GM12878 (cell line): Measurements from ENCODE around the gene S100A14. TPM values are rescaled to one million over a fixed set of nuclear protein-coding genes. Genes with fewer than 3 reads are reported as not detected.

ENCODE experiments used
- ASH2L ChIP-seq: fragments of 300-600, 200-600 bp; sonication (generic); IDR thresholded peaks from 2 replicates; pipeline ENCODE4 v1.6.1; 2017; ENCODE audit warnings: low read depth, mild to moderate bottlenecking, borderline replicate concordance
- BCL11A ChIP-seq: IDR thresholded peaks from 2 replicates; pipeline ENCODE4 v1.6.1; 2011; ENCODE audit warnings: low read depth, low read length
- E4F1 ChIP-seq: fragments of 450-650 bp; IDR thresholded peaks from 2 replicates; pipeline ENCODE4 v1.6.1; 2018; ENCODE audit warnings: borderline replicate concordance, mild to moderate bottlenecking; ENCODE audit not compliant: partially characterized antibody
- RB1 ChIP-seq: fragments of 450-650 bp; formaldehyde crosslinking; IDR thresholded peaks from 2 replicates; pipeline ENCODE4 v1.6.1; 2017; ENCODE audit warnings: mild to moderate bottlenecking, borderline replicate concordance
- SMAD1 ChIP-seq: fragments of 450-650 bp; IDR thresholded peaks from 2 replicates; pipeline ENCODE4 v1.6.1; 2018; ENCODE audit warnings: mild to moderate bottlenecking, low read depth; ENCODE audit not compliant: partially characterized antibody
- YY1 ChIP-seq: IDR thresholded peaks from 2 replicates; pipeline ENCODE4 v1.6.1; 2011; ENCODE audit warnings: low read depth, mild to moderate bottlenecking, low read length
- ZBED1 ChIP-seq: IDR thresholded peaks from 2 replicates; pipeline ENCODE4 v1.6.1; 2016; ENCODE audit warnings: borderline replicate concordance
- polyA plus RNA-seq, 11 experiments: library from polyadenylated mRNA; depleted of rRNA in 4 of 11; unstranded in 6 of 11; stranded (reverse) in 5 of 11; fragments of >200 nt; fragmentation: Nextera tagmentation in 4 of 11; fragmentation: Illumina TruSeq in 1 of 11; extraction: Ambion mirVana in 4 of 11; extraction: Trizol in 1 of 11; gene quantifications; 1 replicate in 1 of 11; 2 replicates in 10 of 11; pipeline versions ENCODE4 v1.2.1 to v1.2.3, GENCODE V29; 2011 to 2016; ENCODE audit warnings: inconsistent platforms in 2 of 11, missing spikeins in 2 of 11, low read depth in 1 of 11
- total RNA-seq, 4 experiments: library from RNA; depleted of rRNA in 3 of 4; stranded (reverse); fragments of >200 nt in 3 of 4; fragmentation: Illumina TruSeq in 1 of 4; extraction: Trizol in 1 of 4; gene quantifications; 2 replicates each; pipeline versions ENCODE4 v1.2.1 to v1.2.3, GENCODE V29; 2013 to 2021

The S100A14 gene
- total and polyA plus RNA-seq, 10 of the 15 experiments (the other 5 are each of a cell fraction or from before 2014, with no cell fraction given), result 0.20 to 0.77 (median 0.45) TPM; not detected in 4

DNA sequence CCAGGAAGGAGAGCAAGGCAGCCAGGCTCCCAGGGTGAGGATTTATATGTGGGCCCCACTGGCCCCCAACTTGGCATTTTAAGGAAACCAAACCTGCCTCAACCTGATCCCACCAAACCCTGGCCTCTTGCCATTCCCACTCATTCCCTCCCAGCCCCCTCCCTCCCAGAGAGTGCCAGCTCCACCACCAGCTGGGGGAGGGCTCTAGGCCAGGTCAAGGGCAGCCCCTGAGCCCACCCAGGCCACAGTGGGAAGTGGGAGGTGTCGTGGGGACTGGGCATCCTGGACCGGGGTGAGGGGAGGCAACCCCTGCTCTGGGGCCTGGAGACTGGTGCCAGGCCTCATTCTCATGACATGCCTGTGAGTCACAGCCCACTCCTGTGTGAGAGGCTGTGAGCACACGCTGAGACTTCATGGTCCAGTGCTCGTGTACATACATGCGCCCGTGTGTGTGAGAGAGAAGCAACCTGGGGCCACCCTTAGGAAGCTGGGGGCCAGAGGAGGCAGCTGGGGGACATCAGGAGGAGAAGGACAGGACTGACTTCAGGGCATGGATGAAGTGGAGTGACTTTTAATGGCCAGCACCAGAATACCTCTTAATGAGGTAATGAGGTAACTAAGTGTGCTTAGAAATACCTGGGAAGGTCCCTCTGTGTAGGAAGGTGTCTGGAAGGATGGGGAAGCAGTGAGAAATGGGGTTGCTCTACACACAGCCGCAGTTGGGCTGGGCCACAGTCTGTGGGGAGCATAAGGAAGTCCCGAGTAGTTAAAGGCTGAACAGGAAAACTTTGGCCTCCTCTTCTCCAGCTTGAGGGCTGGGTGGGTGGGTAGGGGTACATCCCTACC lies 50.4 kb downstream of the S100A14 start, which contains the start of gene S100A2 (continued):
- TF ChIP-seq E4F1, result no peak
- no peak for TF ChIP-seq RB1
- TF ChIP-seq ASH2L, result no peak
- TF ChIP-seq ZBED1, result no peak
- no peak for TF ChIP-seq YY1
- TF ChIP-seq SMAD1, result no peak
- TF ChIP-seq BCL11A, result no peak
- TF ChIP-seq, all 136 proteins: peak for 18

Other genes starting within 250 kb of the S100A14 start
Only the 7 nearest of the 18 such genes appear.
- gene S100A2, start 50.5 kb downstream of the S100A14 start, total RNA-seq (2014; rRNA removed), result 0.11 and 0.76 TPM in 2 replicates
- gene S100A2, start 50.5 kb downstream of the S100A14 start, total RNA-seq (2014; rRNA removed; fragmentation: Illumina TruSeq; extraction: Trizol), result 0.69 and 0.76 TPM in 2 replicates
- gene S100A2, start 50.5 kb downstream of the S100A14 start, total RNA-seq (2021), result 0.69 and 0.77 TPM in 2 replicates
- 0.37 and 1.5 TPM in 2 replicates for gene S100A2, start 50.5 kb downstream of the S100A14 start, polyA plus RNA-seq (2011; rRNA removed)
- gene S100A2, start 50.5 kb downstream of the S100A14 start, polyA plus RNA-seq (2014; fragmentation: Illumina TruSeq; extraction: Trizol), result 0.92 TPM in 1 of 2 replicates, not detected in the other
- 1 to 10 TPM in 1 of 2 experiments, under 1 TPM in 1; 0.23 to 1.2 TPM for gene S100A2, start 50.5 kb downstream of the S100A14 start, polyA plus RNA-seq (2014; fragmentation: Nextera tagmentation; extraction: Ambion mirVana)
- gene S100A2, start 50.5 kb downstream of the S100A14 start, polyA plus RNA-seq (2014; rRNA removed), result 0.37 and 1.4 TPM in 2 replicates
- gene S100A2, start 50.5 kb downstream of the S100A14 start, polyA plus RNA-seq (2016; fragmentation: Nextera tagmentation; extraction: Ambion mirVana), result under 1 TPM in 1 of 2 experiments, not detected in 1; 0.42 TPM
- not detected in 2 replicates for gene S100A16, start 3.2 kb downstream of the S100A14 start, total RNA-seq (2014; rRNA removed)
- gene S100A16, start 3.2 kb downstream of the S100A14 start, total RNA-seq (2014; rRNA removed; fragmentation: Illumina TruSeq; extraction: Trizol), result not detected in 2 replicates
- gene S100A16, start 3.2 kb downstream of the S100A14 start, total RNA-seq (2021), result 0.51 TPM in 1 of 2 replicates, not detected in the other
- 0.12 and 0.15 TPM in 2 replicates for gene S100A16, start 3.2 kb downstream of the S100A14 start, polyA plus RNA-seq (2011; rRNA removed)
- not detected in 2 replicates for gene S100A16, start 3.2 kb downstream of the S100A14 start, polyA plus RNA-seq (2014; fragmentation: Illumina TruSeq; extraction: Trizol)
- not detected for gene S100A16, start 3.2 kb downstream of the S100A14 start, polyA plus RNA-seq (2014; fragmentation: Nextera tagmentation; extraction: Ambion mirVana)
- not detected in 2 replicates for gene S100A16, start 3.2 kb downstream of the S100A14 start, polyA plus RNA-seq (2014; rRNA removed)
- under 1 TPM; 0.14 to 0.35 TPM for gene S100A16, start 3.2 kb downstream of the S100A14 start, polyA plus RNA-seq (2016; fragmentation: Nextera tagmentation; extraction: Ambion mirVana)
- gene S100A13, start 11.2 kb upstream of the S100A14 start, total RNA-seq (2014; rRNA removed), result 6.2 and 8.1 TPM in 2 replicates
- 7.9 and 9.1 TPM in 2 replicates for gene S100A13, start 11.2 kb upstream of the S100A14 start, total RNA-seq (2014; rRNA removed; fragmentation: Illumina TruSeq; extraction: Trizol)
- gene S100A13, start 11.2 kb upstream of the S100A14 start, total RNA-seq (2021), result 10.3 and 12.8 TPM in 2 replicates
- gene S100A13, start 11.2 kb upstream of the S100A14 start, polyA plus RNA-seq (2011; rRNA removed), result 5.6 and 6.6 TPM in 2 replicates
- gene S100A13, start 11.2 kb upstream of the S100A14 start, polyA plus RNA-seq (2014; fragmentation: Illumina TruSeq; extraction: Trizol), result 10.1 and 10.3 TPM in 2 replicates
- gene S100A13, start 11.2 kb upstream of the S100A14 start, polyA plus RNA-seq (2014; fragmentation: Nextera tagmentation; extraction: Ambion mirVana), result 10 to 100 TPM; 29.7 to 30.9 TPM
- 13.0 and 17.1 TPM in 2 replicates for gene S100A13, start 11.2 kb upstream of the S100A14 start, polyA plus RNA-seq (2014; rRNA removed)
- 1 to 10 TPM; 5.7 to 7.3 TPM for gene S100A13, start 11.2 kb upstream of the S100A14 start, polyA plus RNA-seq (2016; fragmentation: Nextera tagmentation; extraction: Ambion mirVana)
- gene S100A1, start 12.1 kb upstream of the S100A14 start, total RNA-seq (2014; rRNA removed), result not detected in 2 replicates
- gene S100A1, start 12.1 kb upstream of the S100A14 start, total RNA-seq (2014; rRNA removed; fragmentation: Illumina TruSeq; extraction: Trizol), result not detected in 2 replicates
- not detected in 2 replicates for gene S100A1, start 12.1 kb upstream of the S100A14 start, total RNA-seq (2021)
- not detected in 2 replicates for gene S100A1, start 12.1 kb upstream of the S100A14 start, polyA plus RNA-seq (2011; rRNA removed)
- not detected in 2 replicates for gene S100A1, start 12.1 kb upstream of the S100A14 start, polyA plus RNA-seq (2014; fragmentation: Illumina TruSeq; extraction: Trizol)
- gene S100A1, start 12.1 kb upstream of the S100A14 start, polyA plus RNA-seq (2014; fragmentation: Nextera tagmentation; extraction: Ambion mirVana), result under 1 TPM in 1 of 2 experiments, not detected in 1; 0.13 TPM
- 0.03 TPM in 1 of 2 replicates, not detected in the other for gene S100A1, start 12.1 kb upstream of the S100A14 start, polyA plus RNA-seq (2014; rRNA removed)
- under 1 TPM in 1 of 2 experiments, not detected in 1; 0.29 TPM for gene S100A1, start 12.1 kb upstream of the S100A14 start, polyA plus RNA-seq (2016; fragmentation: Nextera tagmentation; extraction: Ambion mirVana)
- gene CHTOP, start 17.7 kb upstream of the S100A14 start, total RNA-seq (2014; rRNA removed), result 48.0 and 48.5 TPM in 2 replicates
- 46.5 and 48.7 TPM in 2 replicates for gene CHTOP, start 17.7 kb upstream of the S100A14 start, total RNA-seq (2014; rRNA removed; fragmentation: Illumina TruSeq; extraction: Trizol)
- gene CHTOP, start 17.7 kb upstream of the S100A14 start, total RNA-seq (2021), result 60.1 and 61.5 TPM in 2 replicates
- gene CHTOP, start 17.7 kb upstream of the S100A14 start, polyA plus RNA-seq (2011; rRNA removed), result 93.8 and 98.9 TPM in 2 replicates
- gene CHTOP, start 17.7 kb upstream of the S100A14 start, polyA plus RNA-seq (2014; fragmentation: Illumina TruSeq; extraction: Trizol), result 47.4 and 51.5 TPM in 2 replicates
- 10 to 100 TPM in 1 of 2 experiments, 1 to 10 TPM in 1; 8.4 to 15.9 TPM for gene CHTOP, start 17.7 kb upstream of the S100A14 start, polyA plus RNA-seq (2014; fragmentation: Nextera tagmentation; extraction: Ambion mirVana)
- 64.5 and 65.4 TPM in 2 replicates for gene CHTOP, start 17.7 kb upstream of the S100A14 start, polyA plus RNA-seq (2014; rRNA removed)
- gene CHTOP, start 17.7 kb upstream of the S100A14 start, polyA plus RNA-seq (2016; fragmentation: Nextera tagmentation; extraction: Ambion mirVana), result 10 to 100 TPM; 53.1 to 56.2 TPM
- gene SNAPIN, start 42.4 kb upstream of the S100A14 start, total RNA-seq (2014; rRNA removed), result 47.1 and 48.3 TPM in 2 replicates
- 29.7 and 31.4 TPM in 2 replicates for gene SNAPIN, start 42.4 kb upstream of the S100A14 start, total RNA-seq (2014; rRNA removed; fragmentation: Illumina TruSeq; extraction: Trizol)
- 25.7 and 30.8 TPM in 2 replicates for gene SNAPIN, start 42.4 kb upstream of the S100A14 start, total RNA-seq (2021)
- 37.8 and 40.6 TPM in 2 replicates for gene SNAPIN, start 42.4 kb upstream of the S100A14 start, polyA plus RNA-seq (2011; rRNA removed)
- 34.5 and 36.6 TPM in 2 replicates for gene SNAPIN, start 42.4 kb upstream of the S100A14 start, polyA plus RNA-seq (2014; fragmentation: Illumina TruSeq; extraction: Trizol)
- gene SNAPIN, start 42.4 kb upstream of the S100A14 start, polyA plus RNA-seq (2014; fragmentation: Nextera tagmentation; extraction: Ambion mirVana), result 10 to 100 TPM; 12.4 to 25.0 TPM
- 50.9 and 58.5 TPM in 2 replicates for gene SNAPIN, start 42.4 kb upstream of the S100A14 start, polyA plus RNA-seq (2014; rRNA removed)
- gene SNAPIN, start 42.4 kb upstream of the S100A14 start, polyA plus RNA-seq (2016; fragmentation: Nextera tagmentation; extraction: Ambion mirVana), result 10 to 100 TPM; 74.5 to 78.1 TPM
- 309 and 334 TPM in 2 replicates for gene ILF2, start 54.7 kb upstream of the S100A14 start, total RNA-seq (2014; rRNA removed)
- 405 and 431 TPM in 2 replicates for gene ILF2, start 54.7 kb upstream of the S100A14 start, total RNA-seq (2014; rRNA removed; fragmentation: Illumina TruSeq; extraction: Trizol)
- gene ILF2, start 54.7 kb upstream of the S100A14 start, total RNA-seq (2021), result 261 and 266 TPM in 2 replicates
- gene ILF2, start 54.7 kb upstream of the S100A14 start, polyA plus RNA-seq (2011; rRNA removed), result 452 and 462 TPM in 2 replicates
- gene ILF2, start 54.7 kb upstream of the S100A14 start, polyA plus RNA-seq (2014; fragmentation: Illumina TruSeq; extraction: Trizol), result 520 and 601 TPM in 2 replicates
- 100 to 1,000 TPM; 444 to 455 TPM for gene ILF2, start 54.7 kb upstream of the S100A14 start, polyA plus RNA-seq (2014; fragmentation: Nextera tagmentation; extraction: Ambion mirVana)
- gene ILF2, start 54.7 kb upstream of the S100A14 start, polyA plus RNA-seq (2014; rRNA removed), result 266 and 287 TPM in 2 replicates
- 100 to 1,000 TPM; 484 to 487 TPM for gene ILF2, start 54.7 kb upstream of the S100A14 start, polyA plus RNA-seq (2016; fragmentation: Nextera tagmentation; extraction: Ambion mirVana)